IMR-90 (cell line): Measurements from ENCODE around the gene PDZD7. TPM values are rescaled to one million over a fixed set of nuclear protein-coding genes. Genes with fewer than 3 reads are reported as not detected.

ENCODE experiments used
- ATAC-seq: fragments of 200-7000 bp; cut with Tn5 transposase; 2 replicates; pipeline ENCODE4 v1.9.1; 2020; ENCODE audit warnings: low read depth, mild to moderate bottlenecking, moderate library complexity
- BruUV-seq: library from RNA; stranded (reverse); fragments of 400-500 nt; replicated peaks from 2 replicates; lab custom pipeline; 2021; lab: Mats Ljungman, UMichigan
- CTCF ChIA-PET: fragments of 300-600 bp; formaldehyde crosslinking; extraction: SDS; loops from one replicate; lab custom pipeline; 2021; ENCODE audit warnings: antibody characterized with exemption; lab: Yijun Ruan, JAX
- POLR2A ChIA-PET: fragments of 300-600 bp; sonication (Branson Sonifier 250); formaldehyde crosslinking; loops from one replicate; lab custom pipeline; 2022; ENCODE audit warnings: antibody characterized with exemption; ENCODE audit not compliant: unreplicated experiment; lab: Charles Lee
- DNase-seq: peaks from one replicate; pipeline ENCODE4 v3.0.0; 2013
- H2AFZ ChIP-seq: replicated peaks from 2 replicates; pipeline ENCODE3; 2013; ENCODE audit warnings: low read length, mild to moderate bottlenecking; ENCODE audit not compliant: poor library complexity
- H2AK5ac ChIP-seq: 2 replicates; pipeline ENCODE4 v1.6.1; 2013; ENCODE audit warnings: low read depth, low read length, inconsistent platforms
- H2AK9ac ChIP-seq: replicated peaks from 2 replicates; pipeline ENCODE3; 2013; ENCODE audit warnings: mild to moderate bottlenecking, low read depth, low read length, moderate library complexity; ENCODE audit not compliant: poor library complexity
- H2BK120ac ChIP-seq: 2 replicates; pipeline ENCODE4 v1.6.1; 2013; ENCODE audit warnings: low read depth, low read length, inconsistent platforms
- H2BK15ac ChIP-seq: 3 replicates; pipeline ENCODE4 v1.6.1; 2013; ENCODE audit warnings: low read depth, low read length, inconsistent platforms
- H2BK20ac ChIP-seq: 2 replicates; pipeline ENCODE4 v1.6.1; 2013; ENCODE audit warnings: low read depth, mild to moderate bottlenecking, inconsistent platforms, low read length, moderate library complexity
- H2BK5ac ChIP-seq: 2 replicates; pipeline ENCODE4 v1.6.1; 2013; ENCODE audit warnings: mild to moderate bottlenecking, low read depth, low read length, inconsistent platforms; ENCODE audit not compliant: poor library complexity, severe bottlenecking
- H3K14ac ChIP-seq: replicated peaks from 2 replicates; pipeline ENCODE4 v1.6.1; 2013; ENCODE audit warnings: low read depth, low read length, inconsistent platforms
- H3K18ac ChIP-seq: 2 replicates; pipeline ENCODE4 v1.6.1; 2013; ENCODE audit warnings: low read depth, low read length, control low read depth
- H3K23ac ChIP-seq: 2 replicates; pipeline ENCODE4 v1.6.1; 2013; ENCODE audit warnings: low read depth, low read length, inconsistent platforms
- H3K27ac ChIP-seq: 2 replicates; pipeline ENCODE4 v1.5.1; 2013; ENCODE audit warnings: mild to moderate bottlenecking, control low read depth, low read length; ENCODE audit not compliant: insufficient read depth
- H3K27me3 ChIP-seq: 2 replicates; pipeline ENCODE4 v1.6.1; 2013; ENCODE audit warnings: low read length; ENCODE audit not compliant: control insufficient read depth, insufficient read depth
- H3K36me3 ChIP-seq: 2 replicates; pipeline ENCODE4 v1.6.1; 2013; ENCODE audit warnings: low read length, mixed read lengths; ENCODE audit not compliant: control insufficient read depth, insufficient read depth
- H3K4ac ChIP-seq: 2 replicates; pipeline ENCODE4 v1.6.1; 2013; ENCODE audit warnings: low read depth, low read length, inconsistent platforms
- H3K4me1 ChIP-seq: 2 replicates; pipeline ENCODE4 v1.6.1; 2013; ENCODE audit warnings: low read length, mixed read lengths; ENCODE audit not compliant: control insufficient read depth, insufficient read depth
- H3K4me2 ChIP-seq: 2 replicates; pipeline ENCODE4 v1.6.1; 2013; ENCODE audit warnings: low read depth, mild to moderate bottlenecking, control low read depth, low read length, moderate library complexity
- H3K4me3 ChIP-seq: 2 replicates; pipeline ENCODE4 v1.5.1; 2013; ENCODE audit warnings: low read depth, mild to moderate bottlenecking, control low read depth, low read length, moderate library complexity; ENCODE audit not compliant: insufficient read depth
- H3K56ac ChIP-seq: 2 replicates; pipeline ENCODE4 v1.6.1; 2013; ENCODE audit warnings: low read length, inconsistent platforms; ENCODE audit not compliant: insufficient read depth; ENCODE audit errors: extremely low read depth
- H3K79me1 ChIP-seq, 2 experiments: 2 replicates each; pipeline ENCODE4 v1.6.1; 2013; ENCODE audit warnings: low read length in 2 of 2, inconsistent platforms in 1 of 2, low read depth in 1 of 2
- H3K9ac ChIP-seq: 2 replicates; pipeline ENCODE4 v1.6.1; 2013; ENCODE audit warnings: low read depth, low read length, control low read depth
- H3K9me1 ChIP-seq: 2 replicates; pipeline ENCODE4 v1.6.1; 2013; ENCODE audit warnings: low read length, inconsistent platforms; ENCODE audit not compliant: insufficient read depth
- H3K9me3 ChIP-seq: 2 replicates; pipeline ENCODE4 v1.6.1; 2013; ENCODE audit warnings: low read length; ENCODE audit not compliant: control insufficient read depth, insufficient read depth
- H4K20me1 ChIP-seq: 2 replicates; pipeline ENCODE4 v1.6.1; 2013; ENCODE audit warnings: low read length, inconsistent platforms; ENCODE audit not compliant: insufficient read depth
- H4K5ac ChIP-seq: 2 replicates; pipeline ENCODE4 v1.6.1; 2013; ENCODE audit warnings: mild to moderate bottlenecking, low read depth, low read length, control low read depth
- H4K8ac ChIP-seq, 2 experiments: 2 replicates each; pipeline ENCODE4 v1.6.1; 2013; ENCODE audit warnings: low read depth in 2 of 2, low read length in 2 of 2, control low read depth in 1 of 2, inconsistent platforms in 1 of 2
- H4K91ac ChIP-seq: 2 replicates; pipeline ENCODE4 v1.6.1; 2013; ENCODE audit warnings: low read depth, low read length, inconsistent platforms; ENCODE audit not compliant: insufficient read depth
- BHLHE40 ChIP-seq: fragments of 150-350 bp; IDR thresholded peaks from 2 replicates; pipeline ENCODE4 v1.6.1; 2016; ENCODE audit warnings: mild to moderate bottlenecking, low read depth, low read length
- CEBPB ChIP-seq: IDR thresholded peaks from 2 replicates; pipeline ENCODE4 v1.6.1; 2012; ENCODE audit warnings: low read depth, low read length, improper control_type of control experiment
- MAZ ChIP-seq: IDR thresholded peaks from 2 replicates; pipeline ENCODE4 v1.6.1; 2012; ENCODE audit warnings: low read depth, mild to moderate bottlenecking, low read length, improper control_type of control experiment, moderate library complexity, borderline replicate concordance
- MXI1 ChIP-seq: IDR thresholded peaks from 2 replicates; pipeline ENCODE4 v1.6.1; 2012; ENCODE audit warnings: low read depth, mild to moderate bottlenecking, low read length, moderate library complexity, borderline replicate concordance
- RAD21 ChIP-seq: IDR thresholded peaks from 2 replicates; pipeline ENCODE4 v1.6.1; 2012; ENCODE audit warnings: low read length, improper control_type of control experiment
- SMC3 ChIP-seq: fragments of 150-350 bp; IDR thresholded peaks from 2 replicates; pipeline ENCODE4 v1.6.1; 2016; ENCODE audit warnings: low read depth, mild to moderate bottlenecking, antibody characterized with exemption, low read length, moderate library complexity
- WGBS, 2 experiments: methylation state at CpG; one replicate each; pipeline versions ENCODE4 v1.1.5 to v1.1.7; 2013; ENCODE audit warnings: missing lambda C conversion rate in 2 of 2; ENCODE audit not compliant: insufficient read length in 1 of 2; ENCODE audit errors: extremely low coverage in 2 of 2; 5-methylcytosine and 5-hydroxymethylcytosine counted together
- dilution Hi-C: fragments of 300-500 bp; cut with HindIII; formaldehyde crosslinking; loops from one replicate; pipeline ENCODE4 v1.14.3; 2018; ENCODE audit warnings: low sequenced_read_pairs; ENCODE audit not compliant: unreplicated experiment
- in situ Hi-C: fragments of 300-500 bp; cut with MboI; formaldehyde crosslinking; loops from 3 replicates; pipeline ENCODE4 v1.14.3; 2019; ENCODE audit warnings: low sequenced_read_pairs, inconsistent platforms, mixed read lengths
- intact Hi-C: fragments of 100-400 bp; cut with micrococcal nuclease; formaldehyde crosslinking; loops from 2 replicates; pipeline ENCODE4 v1.10.0; 2022
- polyA plus RNA-seq, 3 experiments: library from polyadenylated mRNA; depleted of rRNA; stranded (reverse); fragments of >200 nt; gene quantifications; 2 replicates each; pipeline ENCODE4 v1.2.3, GENCODE V29; 2012; ENCODE audit warnings: low replicate concordance in 1 of 3
- total RNA-seq: library from RNA; depleted of rRNA; stranded (reverse); fragments of >200 nt; gene quantifications from 2 replicates; pipeline ENCODE4 v1.2.3, GENCODE V29; 2012
- TF ChIP-seq, protein P1 (sequence below): conservative IDR thresholded peaks from 2 replicates; pipeline ENCODE4 v1.5.1; 2012; ENCODE audit warnings: mild to moderate bottlenecking, low read depth, low read length, improper control_type of control experiment
- TF ChIP-seq, protein P2 (sequence below): fragments of 150-350 bp; IDR thresholded peaks from 2 replicates; pipeline ENCODE4 v1.6.1; 2017; ENCODE audit warnings: mild to moderate bottlenecking, antibody characterized with exemption, low read length, low read depth

PDZD7 gene
- total and polyA plus RNA-seq, 2 of the 4 experiments (the other 2 are of a cell fraction): 0.90 to 1.5 TPM

DNA sequence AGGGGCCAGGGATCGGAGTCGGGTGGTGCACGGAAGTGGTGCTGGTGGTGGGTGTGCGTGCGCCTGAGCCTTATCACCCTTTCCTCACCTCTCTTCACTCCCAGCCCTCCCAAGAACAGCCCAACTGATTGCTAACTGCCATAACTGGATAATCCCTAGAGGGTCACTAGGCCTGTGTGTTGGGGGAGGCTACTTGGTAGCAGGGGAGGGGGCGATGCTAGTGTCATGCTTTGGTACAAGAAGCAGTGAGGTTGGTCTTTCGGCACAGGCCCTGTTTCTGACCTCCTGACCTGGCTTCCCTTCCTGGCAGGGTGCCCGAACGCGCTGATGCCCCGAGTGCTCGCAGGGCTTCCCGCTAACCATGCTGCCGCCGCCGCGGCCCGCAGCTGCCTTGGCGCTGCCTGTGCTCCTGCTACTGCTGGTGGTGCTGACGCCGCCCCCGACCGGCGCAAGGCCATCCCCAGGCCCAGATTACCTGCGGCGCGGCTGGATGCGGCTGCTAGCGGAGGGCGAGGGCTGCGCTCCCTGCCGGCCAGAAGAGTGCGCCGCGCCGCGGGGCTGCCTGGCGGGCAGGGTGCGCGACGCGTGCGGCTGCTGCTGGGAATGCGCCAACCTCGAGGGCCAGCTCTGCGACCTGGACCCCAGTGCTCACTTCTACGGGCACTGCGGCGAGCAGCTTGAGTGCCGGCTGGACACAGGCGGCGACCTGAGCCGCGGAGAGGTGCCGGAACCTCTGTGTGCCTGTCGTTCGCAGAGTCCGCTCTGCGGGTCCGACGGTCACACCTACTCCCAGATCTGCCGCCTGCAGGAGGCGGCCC, 31.5 kb upstream of the PDZD7 start:
- H3K4me3 ChIP-seq: peak overlapping the region; percentile 81
- H3K9me3 ChIP-seq: no peaks in the 10 kb centered on the region
- H3K4me2 ChIP-seq: peak overlapping the region; percentile 97
- peak overlapping the region; percentile 97 for H3K27ac ChIP-seq
- no TSS peak for BruUV-seq
- H3K18ac ChIP-seq: peak overlapping the region; percentile 43
- H3K14ac ChIP-seq: peak overlapping the region; percentile 92
- peak; percentile 7 for ATAC-seq
- peak overlapping the region; percentile 77 for H2BK120ac ChIP-seq
- H3K27me3 ChIP-seq: no peaks in the 10 kb centered on the region
- TF ChIP-seq BHLHE40 (peak; percentile 73), MAZ (peak; percentile 26; the same call in 1 of the 2 replicates), MXI1 (0 out of 2 replicates have a peak, but pooled peaks have one; percentile 35), SMC3 (peak; percentile 30), CEBPB (no peak), RAD21 (peak; percentile 30; the same call in 1 of the 2 replicates)
- TF ChIP-seq, protein P1, sequence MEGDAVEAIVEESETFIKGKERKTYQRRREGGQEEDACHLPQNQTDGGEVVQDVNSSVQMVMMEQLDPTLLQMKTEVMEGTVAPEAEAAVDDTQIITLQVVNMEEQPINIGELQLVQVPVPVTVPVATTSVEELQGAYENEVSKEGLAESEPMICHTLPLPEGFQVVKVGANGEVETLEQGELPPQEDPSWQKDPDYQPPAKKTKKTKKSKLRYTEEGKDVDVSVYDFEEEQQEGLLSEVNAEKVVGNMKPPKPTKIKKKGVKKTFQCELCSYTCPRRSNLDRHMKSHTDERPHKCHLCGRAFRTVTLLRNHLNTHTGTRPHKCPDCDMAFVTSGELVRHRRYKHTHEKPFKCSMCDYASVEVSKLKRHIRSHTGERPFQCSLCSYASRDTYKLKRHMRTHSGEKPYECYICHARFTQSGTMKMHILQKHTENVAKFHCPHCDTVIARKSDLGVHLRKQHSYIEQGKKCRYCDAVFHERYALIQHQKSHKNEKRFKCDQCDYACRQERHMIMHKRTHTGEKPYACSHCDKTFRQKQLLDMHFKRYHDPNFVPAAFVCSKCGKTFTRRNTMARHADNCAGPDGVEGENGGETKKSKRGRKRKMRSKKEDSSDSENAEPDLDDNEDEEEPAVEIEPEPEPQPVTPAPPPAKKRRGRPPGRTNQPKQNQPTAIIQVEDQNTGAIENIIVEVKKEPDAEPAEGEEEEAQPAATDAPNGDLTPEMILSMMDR: peak; percentile 59
- TF ChIP-seq, protein P2, sequence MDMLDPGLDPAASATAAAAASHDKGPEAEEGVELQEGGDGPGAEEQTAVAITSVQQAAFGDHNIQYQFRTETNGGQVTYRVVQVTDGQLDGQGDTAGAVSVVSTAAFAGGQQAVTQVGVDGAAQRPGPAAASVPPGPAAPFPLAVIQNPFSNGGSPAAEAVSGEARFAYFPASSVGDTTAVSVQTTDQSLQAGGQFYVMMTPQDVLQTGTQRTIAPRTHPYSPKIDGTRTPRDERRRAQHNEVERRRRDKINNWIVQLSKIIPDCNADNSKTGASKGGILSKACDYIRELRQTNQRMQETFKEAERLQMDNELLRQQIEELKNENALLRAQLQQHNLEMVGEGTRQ: no peak
- CTCF ChIA-PET: interaction anchor here (0.7 to 2.1 kb wide), 7 partner anchors 10 to 80 kb away, joined by 3 to 9 read pairs (median 3); no protein-coding TSS in a partner anchor
- H3K4me1 ChIP-seq: peaks cover 22% of the 10 kb centered on the region
- peak overlapping the region; percentile 100 for H2AFZ ChIP-seq
- dilution Hi-C loops: no loop called here
- no peaks in the 10 kb centered on the region; the same call in none of the 2 replicates for H4K20me1 ChIP-seq
- peak overlapping the region; percentile 99 for H2AK5ac ChIP-seq
- peak overlapping the region; percentile 43 for H4K5ac ChIP-seq
- H3K4ac ChIP-seq: peak overlapping the region; percentile 97
- peaks cover 0 to 42% of the 10 kb centered on the region in 2 experiments; a peak in 3 of 4 replicates for H3K79me1 ChIP-seq
- H3K9me1 ChIP-seq: peaks cover 8% of the 10 kb centered on the region
- H2BK20ac ChIP-seq: peak overlapping the region; percentile 55
- intact Hi-C loops: no loop called here
- peak overlapping the region; percentile 94 to 98 for H4K8ac ChIP-seq
- POLR2A ChIA-PET: interaction anchor here (0.6 to 1.3 kb wide), 4 partner anchors 11 to 80 kb away, joined by 3 to 11 read pairs (median 4); no protein-coding TSS in a partner anchor
- DNase-seq: peak; percentile 43
- H3K36me3 ChIP-seq: no peaks in the 10 kb centered on the region
- peak overlapping the region; percentile 100 for H3K56ac ChIP-seq
- H4K91ac ChIP-seq: peak overlapping the region; percentile 91
- peak overlapping the region; percentile 100 for H2AK9ac ChIP-seq
- peak overlapping the region; percentile 95 for H2BK5ac ChIP-seq
- peak overlapping the region; percentile 81; the same call in 1 of the 3 replicates for H2BK15ac ChIP-seq
- WGBS, 2 experiments: 1% methylated on average over 24 of the region's 63 CpGs; no CpG with 5 or more reads in 1 of the 2 experiments
- H3K9ac ChIP-seq: peak overlapping the region; percentile 86
- peak overlapping the region; percentile 98 for H3K23ac ChIP-seq
- in situ Hi-C loops: no loop called here
